ENCODE results near the gene COX6A2.
"Not testable (repeated sequence)": the region's sequence is repeated elsewhere in the genome, so short reads cannot be mapped to it uniquely, and the experiment has no call there.

COX6A2 gene

GRCh38 chr16:31458073-31458843, 30.1 kb upstream of the COX6A2 start:
- FAIRE-seq = no peak

GRCh38 chr16:31456988-31457360, 28.8 kb upstream of the COX6A2 start:
- no peak for TF ChIP-seq POLR2A (IDR thresholded peaks at IDR 0.05; ENCODE audit: low read depth, low read length)
- DNase-seq (ENCODE audit: insufficient read length, low spot score) (no peak), FAIRE-seq (no peak)

More at GRCh38 chr16:31458073-31458843, 30.1 kb upstream of the COX6A2 start:
- DNase-seq (ENCODE audit: insufficient read length, low spot score) = no peak
- no peak for TF ChIP-seq POLR2A (IDR thresholded peaks at IDR 0.05; ENCODE audit: low read depth, low read length)

DNA sequence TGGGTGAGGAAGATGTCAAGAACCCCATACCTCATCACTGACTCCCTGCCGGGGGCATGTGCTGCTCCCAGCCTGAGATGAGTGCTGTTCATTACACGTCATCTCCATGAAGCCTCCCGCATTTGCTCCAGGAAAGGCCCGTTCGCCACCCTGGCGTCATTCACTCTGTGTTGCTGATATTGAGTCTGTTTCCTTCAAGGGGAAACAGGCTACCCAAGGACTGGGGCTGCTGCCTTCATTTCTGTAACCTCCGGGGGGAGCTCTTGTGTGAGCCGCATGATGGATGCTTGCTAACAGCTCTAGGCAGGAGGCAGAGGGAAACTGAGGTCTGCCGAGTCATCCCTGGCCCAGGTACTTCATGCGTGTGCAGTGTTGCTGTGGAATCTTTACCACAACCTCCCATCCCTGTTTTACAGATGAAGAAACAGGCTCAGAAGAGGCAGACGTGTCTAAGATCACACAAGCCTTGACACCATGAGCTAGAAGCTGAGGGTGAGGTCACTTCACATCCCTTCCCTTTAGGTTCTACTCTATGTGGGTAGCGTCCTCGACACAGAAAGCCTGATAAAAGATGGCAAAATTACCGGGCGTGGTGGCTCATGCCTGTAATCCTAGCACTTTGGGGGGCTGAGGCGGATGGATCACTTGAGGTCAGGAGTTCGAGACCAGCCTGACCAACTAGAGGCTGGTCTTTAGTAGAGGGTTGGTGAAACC, 27.6 kb upstream of the COX6A2 start:
- DNase-seq (ENCODE audit: insufficient read length, low spot score) (no peak), FAIRE-seq (no peak)
- no peak for TF ChIP-seq POLR2A (IDR thresholded peaks at IDR 0.05; ENCODE audit: low read depth, low read length)

DNA sequence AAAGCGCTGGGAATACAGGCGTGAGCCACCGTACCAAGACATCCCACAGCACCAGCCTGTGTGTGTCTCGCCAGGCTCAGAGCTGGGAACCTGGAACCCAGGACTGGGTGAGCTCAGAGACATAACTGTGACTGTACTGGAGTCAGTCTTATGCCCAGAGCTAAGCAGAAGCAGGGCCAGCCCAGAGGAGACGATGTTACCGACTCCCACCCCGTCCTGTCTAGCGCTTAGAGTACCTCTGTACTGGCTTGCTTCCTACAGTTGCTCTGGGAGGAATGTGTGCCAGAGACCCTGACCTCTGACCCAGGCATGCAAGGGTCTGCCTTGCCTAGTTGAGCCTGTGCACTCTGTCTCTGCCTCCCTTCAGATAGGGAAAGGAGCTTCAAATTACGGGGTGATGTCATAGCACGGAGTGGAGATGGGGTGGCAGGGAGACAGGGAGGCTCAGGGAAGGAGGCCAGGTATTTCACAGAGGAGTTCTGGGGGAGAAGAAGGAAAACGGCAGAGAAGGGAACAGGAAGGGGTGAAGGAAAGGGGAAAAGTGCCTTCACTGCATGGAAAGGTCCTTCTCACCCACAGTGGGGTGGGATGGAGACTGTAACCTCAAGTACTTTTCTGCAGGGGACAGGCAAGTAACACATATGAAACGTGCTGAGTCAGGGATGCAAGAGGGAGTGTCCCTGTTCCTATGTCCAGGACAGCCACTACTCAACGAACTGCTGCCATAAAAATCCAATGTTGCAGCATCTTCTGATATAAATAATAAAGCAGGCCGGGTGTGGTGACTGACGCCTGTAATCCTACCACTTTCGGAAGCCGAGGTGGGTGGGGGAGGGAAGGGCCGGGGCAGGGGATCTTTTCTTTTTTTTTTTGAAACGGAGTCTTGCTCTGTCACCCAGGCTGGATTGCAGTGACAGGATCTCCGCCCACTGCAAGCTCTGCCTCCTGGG, 25.4 kb upstream of the COX6A2 start:
- TF ChIP-seq POLR2A (IDR thresholded peaks at IDR 0.05; ENCODE audit: low read depth, low read length) = no peak
- DNase-seq (ENCODE audit: insufficient read length, low spot score) (no peak), FAIRE-seq (no peak)

GRCh38 chr16:31452631-31453106, 24.5 kb upstream of the COX6A2 start:
- peak; percentile 60 for FAIRE-seq
- TF ChIP-seq POLR2A (IDR thresholded peaks at IDR 0.05; ENCODE audit: low read depth, low read length) = no peak
- DNase-seq (ENCODE audit: insufficient read length, low spot score) = no peak

- TF ChIP-seq POLR2A (IDR thresholded peaks at IDR 0.05; ENCODE audit: low read depth, low read length) = peak; percentile 25; the same call in 1 of the 2 replicates
- DNase-seq (ENCODE audit: insufficient read length, low spot score) (peak; percentile 63), FAIRE-seq (no peak)
Observed at GRCh38 chr16:31451681-31452351, 23.7 kb upstream of the COX6A2 start.

DNA sequence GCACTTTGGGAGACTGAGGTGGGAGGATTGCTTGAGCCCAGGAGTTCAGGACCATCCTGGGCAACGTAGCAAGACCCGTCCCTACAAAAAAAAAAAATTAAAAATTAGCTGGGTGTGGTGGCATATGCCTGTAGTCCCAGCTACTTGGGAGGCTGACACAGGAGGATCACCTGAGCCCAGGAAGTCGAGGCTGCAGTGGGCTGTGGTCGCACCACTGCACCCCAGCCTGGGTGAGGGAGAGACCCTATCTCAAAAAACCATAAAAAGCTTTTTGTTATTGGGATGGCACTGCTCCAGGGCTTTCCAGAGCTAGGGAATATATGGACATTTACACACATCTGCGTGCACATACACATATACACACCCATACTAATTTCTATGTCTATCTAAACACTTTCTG, 23.0 kb upstream of the COX6A2 start:
- TF ChIP-seq POLR2A (IDR thresholded peaks at IDR 0.05; ENCODE audit: low read depth, low read length) = no peak
- no peak for FAIRE-seq
- no peak for DNase-seq (ENCODE audit: insufficient read length, low spot score)

GRCh38 chr16:31445931-31446330, 17.8 kb upstream of the COX6A2 start:
- DNase-seq (ENCODE audit: insufficient read length, low spot score); FAIRE-seq: not testable (repeated sequence)

DNA sequence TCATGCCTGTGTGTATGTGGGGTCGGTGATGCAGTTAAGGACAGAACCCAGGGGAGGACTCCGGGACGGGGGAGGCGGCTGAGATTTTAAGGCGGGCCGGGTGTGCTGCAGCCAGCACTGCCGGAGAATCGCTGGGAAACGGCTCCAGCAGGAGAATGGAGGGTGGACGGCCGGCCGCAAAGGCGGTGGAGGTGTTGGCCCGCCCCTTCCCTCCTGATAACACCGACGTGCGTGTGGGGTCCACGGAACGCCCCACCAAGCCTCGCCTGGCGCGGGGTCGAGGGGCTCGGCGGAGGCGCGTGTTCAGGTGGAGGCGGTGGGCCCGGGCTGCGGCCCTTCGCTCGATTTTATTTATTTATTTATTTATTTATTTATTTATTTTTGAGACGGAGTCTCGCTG, 13.8 kb upstream of the COX6A2 start:
- FAIRE-seq = no peak
- DNase-seq (ENCODE audit: insufficient read length, low spot score) = no peak
- TF ChIP-seq POLR2A (IDR thresholded peaks at IDR 0.05; ENCODE audit: low read depth, low read length) = no peak

- FAIRE-seq (no peak), DNase-seq (ENCODE audit: insufficient read length, low spot score) (no peak)
- TF ChIP-seq POLR2A (IDR thresholded peaks at IDR 0.05; ENCODE audit: low read depth, low read length) = no peak
Observed at GRCh38 chr16:31440516-31441184, 12.5 kb upstream of the COX6A2 start.

DNA sequence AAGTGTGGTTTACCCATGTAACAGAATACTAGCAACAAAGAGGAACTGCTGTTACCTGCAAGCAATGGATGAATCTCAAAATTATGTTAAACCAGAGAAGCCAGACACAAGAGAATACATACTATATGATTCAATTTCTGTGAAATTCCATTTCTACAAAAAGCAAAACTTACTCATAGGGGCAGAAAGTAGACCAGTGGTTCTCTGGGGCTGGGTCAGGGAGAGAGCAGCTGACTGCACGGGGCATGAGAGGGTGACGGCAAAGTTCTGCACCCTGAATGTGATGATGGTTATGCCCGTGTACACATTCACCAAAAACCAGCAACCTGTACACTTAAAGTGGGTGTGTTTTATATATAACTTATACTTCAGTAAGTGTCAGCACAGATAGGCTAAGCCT, 11.4 kb upstream of the COX6A2 start:
- FAIRE-seq = no peak
- DNase-seq (ENCODE audit: insufficient read length, low spot score) = no peak
- TF ChIP-seq POLR2A (IDR thresholded peaks at IDR 0.05; ENCODE audit: low read depth, low read length) = no peak

GRCh38 chr16:31439023-31439422, 10.9 kb upstream of the COX6A2 start:
- not testable (repeated sequence) for DNase-seq (ENCODE audit: insufficient read length, low spot score)

GRCh38 chr16:31438414-31438813, 10.3 kb upstream of the COX6A2 start:
- DNase-seq (ENCODE audit: insufficient read length, low spot score) (no peak), FAIRE-seq (no peak)
- no peak for TF ChIP-seq POLR2A (IDR thresholded peaks at IDR 0.05; ENCODE audit: low read depth, low read length)

More at GRCh38 chr16:31439023-31439422, 10.9 kb upstream of the COX6A2 start:
- FAIRE-seq = not testable (repeated sequence)

All from H54 (cell line).